ENCODE data around the gene NCEH1.

The NCEH1 gene

GRCh38 chr3:172640751-172641150 lies 70.1 kb downstream of the NCEH1 start:
- peak; percentile 24 for DNase-seq

GRCh38 chr3:172635588-172635987 lies 75.3 kb downstream of the NCEH1 start:
- DNase-seq, result no peak

- DNase-seq, result no peak
These were observed 75.9 kb downstream of the NCEH1 start for GRCh38 chr3:172634948-172635347.

GRCh38 chr3:172630316-172630715 lies 80.6 kb downstream of the NCEH1 start:
- no peak for DNase-seq

GRCh38 chr3:172629470-172629869 lies 81.4 kb downstream of the NCEH1 start:
- DNase-seq, result peak; percentile 60

- peak; percentile 33 for DNase-seq
These were observed 83.6 kb downstream of the NCEH1 start for GRCh38 chr3:172627057-172627809.

GRCh38 chr3:172626021-172626640 lies 84.7 kb downstream of the NCEH1 start:
- peak; percentile 90 for DNase-seq

GRCh38 chr3:172625404-172625803 lies 85.5 kb downstream of the NCEH1 start:
- DNase-seq, result peak; percentile 38

GRCh38 chr3:172624999-172625398 lies 85.9 kb downstream of the NCEH1 start:
- DNase-seq, result no peak

GRCh38 chr3:172622916-172623700 lies 87.8 kb downstream of the NCEH1 start:
- peak; percentile 44 for DNase-seq

- DNase-seq, result no peak
These were observed 88.7 kb downstream of the NCEH1 start for GRCh38 chr3:172622156-172622555.

- DNase-seq, result no peak
These were observed 92.9 kb downstream of the NCEH1 start for GRCh38 chr3:172617976-172618375.

- no peak for DNase-seq
These were observed 93.7 kb downstream of the NCEH1 start for GRCh38 chr3:172617013-172617706.

GRCh38 chr3:172616031-172616461 lies 94.8 kb downstream of the NCEH1 start:
- DNase-seq, result peak; percentile 16

GRCh38 chr3:172615296-172615695 lies 95.6 kb downstream of the NCEH1 start:
- DNase-seq, result no peak

GRCh38 chr3:172614340-172615274 lies 96.3 kb downstream of the NCEH1 start:
- DNase-seq, result no peak

GRCh38 chr3:172613845-172614244 lies 97.0 kb downstream of the NCEH1 start:
- DNase-seq, result no peak

- no peak for DNase-seq
These were observed 97.8 kb downstream of the NCEH1 start for GRCh38 chr3:172612871-172613678.

- no peak for DNase-seq
These were observed 101.1 kb downstream of the NCEH1 start for GRCh38 chr3:172609750-172610149.

- DNase-seq, result no peak
These were observed 102.3 kb downstream of the NCEH1 start for GRCh38 chr3:172608575-172608974.
